Fibroblast of the aortic adventitia (primary cell): Measurements from ENCODE around the gene CYP27C1. TPM values are rescaled to one million over a fixed set of nuclear protein-coding genes. Genes with fewer than 3 reads are reported as not detected.

Source experiments
- DNase-seq: peaks from one replicate; pipeline ENCODE4 v3.0.0-alpha.2; 2010; ENCODE audit warnings: low read depth
- H3K4me3 ChIP-seq: 2 replicates; pipeline ENCODE4 v1.5.1; 2011; ENCODE audit warnings: low read depth, mild to moderate bottlenecking, control low read depth, low read length, moderate library complexity
- total RNA-seq: library from RNA; depleted of rRNA; stranded (reverse); fragments of >200 nt; gene quantifications from 2 replicates; pipeline ENCODE4 v1.2.3, GENCODE V29; 2012; ENCODE audit warnings: low replicate concordance
- TF ChIP-seq, protein P1 (sequence below): IDR thresholded peaks from 2 replicates; pipeline ENCODE4 v1.5.1; 2011; ENCODE audit warnings: mild to moderate bottlenecking, low read length, control low read depth, inconsistent platforms; ENCODE audit not compliant: insufficient read depth

Gene CYP27C1, protein sequence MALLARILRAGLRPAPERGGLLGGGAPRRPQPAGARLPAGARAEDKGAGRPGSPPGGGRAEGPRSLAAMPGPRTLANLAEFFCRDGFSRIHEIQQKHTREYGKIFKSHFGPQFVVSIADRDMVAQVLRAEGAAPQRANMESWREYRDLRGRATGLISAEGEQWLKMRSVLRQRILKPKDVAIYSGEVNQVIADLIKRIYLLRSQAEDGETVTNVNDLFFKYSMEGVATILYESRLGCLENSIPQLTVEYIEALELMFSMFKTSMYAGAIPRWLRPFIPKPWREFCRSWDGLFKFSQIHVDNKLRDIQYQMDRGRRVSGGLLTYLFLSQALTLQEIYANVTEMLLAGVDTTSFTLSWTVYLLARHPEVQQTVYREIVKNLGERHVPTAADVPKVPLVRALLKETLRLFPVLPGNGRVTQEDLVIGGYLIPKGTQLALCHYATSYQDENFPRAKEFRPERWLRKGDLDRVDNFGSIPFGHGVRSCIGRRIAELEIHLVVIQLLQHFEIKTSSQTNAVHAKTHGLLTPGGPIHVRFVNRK
- 0.41 and 0.72 TPM in 2 replicates for total RNA-seq

GRCh38 chr2:127220102-127220767 is at the start of gene CYP27C1:
Gene CYP27C1, minus strand, starts transcription at chr2:127220299. Its CDS starts 29 bp downstream, at chr2:127220270.
- H3K4me3 ChIP-seq: peak within 1 kb of the TSS; percentile 51
- DNase-seq: peak; percentile 8
- TF ChIP-seq, protein P1, sequence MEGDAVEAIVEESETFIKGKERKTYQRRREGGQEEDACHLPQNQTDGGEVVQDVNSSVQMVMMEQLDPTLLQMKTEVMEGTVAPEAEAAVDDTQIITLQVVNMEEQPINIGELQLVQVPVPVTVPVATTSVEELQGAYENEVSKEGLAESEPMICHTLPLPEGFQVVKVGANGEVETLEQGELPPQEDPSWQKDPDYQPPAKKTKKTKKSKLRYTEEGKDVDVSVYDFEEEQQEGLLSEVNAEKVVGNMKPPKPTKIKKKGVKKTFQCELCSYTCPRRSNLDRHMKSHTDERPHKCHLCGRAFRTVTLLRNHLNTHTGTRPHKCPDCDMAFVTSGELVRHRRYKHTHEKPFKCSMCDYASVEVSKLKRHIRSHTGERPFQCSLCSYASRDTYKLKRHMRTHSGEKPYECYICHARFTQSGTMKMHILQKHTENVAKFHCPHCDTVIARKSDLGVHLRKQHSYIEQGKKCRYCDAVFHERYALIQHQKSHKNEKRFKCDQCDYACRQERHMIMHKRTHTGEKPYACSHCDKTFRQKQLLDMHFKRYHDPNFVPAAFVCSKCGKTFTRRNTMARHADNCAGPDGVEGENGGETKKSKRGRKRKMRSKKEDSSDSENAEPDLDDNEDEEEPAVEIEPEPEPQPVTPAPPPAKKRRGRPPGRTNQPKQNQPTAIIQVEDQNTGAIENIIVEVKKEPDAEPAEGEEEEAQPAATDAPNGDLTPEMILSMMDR: no peak

- H3K4me3 ChIP-seq: no peak overlapping the region
- DNase-seq: peak; percentile 86
- TF ChIP-seq, protein P1: no peak
These were observed 41.8 kb upstream of the CYP27C1 start for GRCh38 chr2:127261804-127262406.

DNA sequence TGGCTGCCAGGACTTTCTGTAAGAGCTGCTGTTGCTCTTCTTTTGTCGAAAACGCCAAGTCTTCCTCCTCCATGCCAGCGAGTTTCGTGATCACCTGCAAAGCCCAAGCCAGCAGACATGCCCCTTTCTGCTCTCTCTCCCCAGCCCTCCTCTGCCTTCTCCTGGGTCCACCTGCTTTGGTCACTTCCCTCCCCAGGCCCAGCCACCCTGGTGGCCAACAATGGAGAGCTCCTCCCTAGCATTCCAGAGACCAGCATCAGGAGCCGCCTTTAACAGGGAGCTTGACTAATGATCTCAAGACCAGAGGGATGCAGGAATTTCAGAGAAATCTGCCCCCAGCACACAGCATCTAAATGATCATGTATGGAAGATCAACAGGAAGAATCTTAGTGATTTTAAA is 39.3 kb upstream of the CYP27C1 start:
- TF ChIP-seq, protein P1: no peak
- H3K4me3 ChIP-seq: no peak overlapping the region
- DNase-seq: no peak

DNA sequence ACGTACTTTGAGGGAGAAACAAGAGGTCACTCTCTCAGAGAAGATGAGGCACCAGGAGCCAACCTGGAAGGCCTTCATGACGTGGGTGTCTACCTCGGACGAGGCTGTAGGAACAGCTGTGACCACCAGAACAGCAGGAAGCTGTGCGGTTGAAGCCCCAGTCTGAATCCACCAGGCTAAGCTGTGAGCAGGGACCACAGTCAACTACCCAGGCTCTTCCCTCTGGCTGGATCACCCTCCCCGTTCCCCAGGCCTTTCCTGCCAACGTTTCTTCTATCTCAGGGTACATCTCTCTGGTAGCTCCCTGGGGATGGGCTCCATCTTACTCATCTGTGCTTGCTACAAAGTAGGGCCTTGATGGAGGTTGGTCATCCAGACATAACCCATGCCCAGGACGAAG is 36.8 kb upstream of the CYP27C1 start:
- H3K4me3 ChIP-seq: no peak overlapping the region
- TF ChIP-seq, protein P1: no peak

DNA sequence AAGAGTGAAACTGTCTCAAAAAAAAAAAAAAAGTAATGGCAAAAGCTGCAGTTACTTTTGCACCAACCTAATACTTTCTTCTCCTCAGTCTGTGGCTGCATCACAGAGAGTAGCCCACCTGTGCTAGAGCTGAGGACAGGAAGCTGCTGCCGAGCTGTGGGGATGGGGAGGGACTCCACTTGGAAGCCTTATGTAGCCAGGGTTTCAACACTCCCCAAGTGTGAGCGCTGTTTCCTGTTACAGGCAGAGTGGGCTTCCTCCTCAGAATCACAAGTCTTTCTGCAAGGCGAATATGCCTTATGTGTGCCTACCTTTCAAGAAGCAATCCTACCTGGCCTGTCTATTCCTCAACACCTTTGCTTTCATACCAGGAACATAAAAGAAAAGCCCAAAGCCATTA is 36.3 kb upstream of the CYP27C1 start:
- TF ChIP-seq, protein P1: no peak
- no peak for DNase-seq
- H3K4me3 ChIP-seq: no peak overlapping the region

More for the DNA sequence above, 36.8 kb upstream of the CYP27C1 start:
- no peak for DNase-seq

DNA sequence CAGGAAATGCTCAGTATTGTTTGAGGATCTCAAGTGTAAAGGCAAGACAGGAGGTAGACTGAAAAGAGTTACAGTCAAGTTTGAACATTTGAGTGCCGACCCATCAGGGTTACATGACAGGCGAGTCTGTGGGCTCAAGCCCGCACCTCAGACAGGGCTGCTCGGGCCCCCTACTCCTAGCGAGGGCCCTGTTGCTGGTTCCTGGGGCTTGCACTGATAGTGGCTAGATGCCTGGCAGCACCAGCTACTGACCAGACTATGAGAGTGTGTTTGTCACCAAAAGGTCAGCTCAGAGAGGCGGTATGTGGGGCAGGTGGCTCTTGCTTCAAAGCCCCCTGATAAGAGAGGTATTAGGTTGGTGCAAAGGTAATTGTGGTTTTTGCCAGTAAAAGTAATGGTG is 35.6 kb upstream of the CYP27C1 start:
- H3K4me3 ChIP-seq: no peak overlapping the region
- TF ChIP-seq, protein P1: no peak
- no peak for DNase-seq
